GM06990 (cell line): Measurements from ENCODE around the gene MTFP1.

ENCODE experiments used
- DNase-seq: peaks from one replicate; pipeline ENCODE4 v3.0.0-alpha.2; 2011; ENCODE audit not compliant: insufficient read length; ENCODE audit errors: extremely low read depth
- H3K27me3 ChIP-seq: replicated peaks from 2 replicates; pipeline ENCODE4 v1.6.0; 2011; ENCODE audit warnings: low read length; ENCODE audit not compliant: control insufficient read depth, insufficient read depth
- H3K36me3 ChIP-seq: 2 replicates; pipeline ENCODE4 v1.5.1; 2011; ENCODE audit warnings: low read length; ENCODE audit not compliant: control insufficient read depth, insufficient read depth
- H3K4me3 ChIP-seq: replicated peaks from 2 replicates; pipeline ENCODE4 v1.5.1; 2011; ENCODE audit warnings: low read depth, mild to moderate bottlenecking, control low read depth, low read length
- TF ChIP-seq, protein P1 (sequence below): IDR thresholded peaks from 2 replicates; pipeline ENCODE4 v1.5.1; 2011; ENCODE audit warnings: low read length, control low read depth, mild to moderate bottlenecking, inconsistent platforms; ENCODE audit not compliant: insufficient read depth, poor library complexity, severe bottlenecking

Gene MTFP1

DNA sequence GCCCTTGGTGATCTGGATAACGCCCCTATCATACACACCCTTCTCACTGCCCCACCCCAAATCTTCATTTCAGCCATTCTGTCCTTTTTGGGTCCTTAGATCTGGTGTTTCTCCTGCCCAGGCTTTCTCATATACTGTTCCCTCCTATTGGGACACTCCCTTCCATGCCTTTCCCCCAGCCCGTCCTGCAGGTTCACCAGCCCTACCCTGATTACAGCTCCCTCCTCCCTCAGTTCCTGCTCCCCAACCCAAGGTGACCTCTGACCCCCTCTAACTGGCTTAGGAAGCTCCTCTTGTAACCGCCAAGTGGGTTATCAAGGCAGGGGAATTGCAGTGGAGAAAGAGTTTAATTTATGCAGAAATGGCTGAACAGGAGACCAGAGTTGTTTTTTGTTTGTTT lies 13.0 kb downstream of the MTFP1 start:
- DNase-seq: no peak
- Histone ChIP-seq H3K4me3 (no peak overlapping the region), H3K27me3 (no peaks in the 10 kb centered on the region), H3K36me3 (no peaks in the 10 kb centered on the region)
- TF ChIP-seq, protein P1, sequence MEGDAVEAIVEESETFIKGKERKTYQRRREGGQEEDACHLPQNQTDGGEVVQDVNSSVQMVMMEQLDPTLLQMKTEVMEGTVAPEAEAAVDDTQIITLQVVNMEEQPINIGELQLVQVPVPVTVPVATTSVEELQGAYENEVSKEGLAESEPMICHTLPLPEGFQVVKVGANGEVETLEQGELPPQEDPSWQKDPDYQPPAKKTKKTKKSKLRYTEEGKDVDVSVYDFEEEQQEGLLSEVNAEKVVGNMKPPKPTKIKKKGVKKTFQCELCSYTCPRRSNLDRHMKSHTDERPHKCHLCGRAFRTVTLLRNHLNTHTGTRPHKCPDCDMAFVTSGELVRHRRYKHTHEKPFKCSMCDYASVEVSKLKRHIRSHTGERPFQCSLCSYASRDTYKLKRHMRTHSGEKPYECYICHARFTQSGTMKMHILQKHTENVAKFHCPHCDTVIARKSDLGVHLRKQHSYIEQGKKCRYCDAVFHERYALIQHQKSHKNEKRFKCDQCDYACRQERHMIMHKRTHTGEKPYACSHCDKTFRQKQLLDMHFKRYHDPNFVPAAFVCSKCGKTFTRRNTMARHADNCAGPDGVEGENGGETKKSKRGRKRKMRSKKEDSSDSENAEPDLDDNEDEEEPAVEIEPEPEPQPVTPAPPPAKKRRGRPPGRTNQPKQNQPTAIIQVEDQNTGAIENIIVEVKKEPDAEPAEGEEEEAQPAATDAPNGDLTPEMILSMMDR: no peak

DNA sequence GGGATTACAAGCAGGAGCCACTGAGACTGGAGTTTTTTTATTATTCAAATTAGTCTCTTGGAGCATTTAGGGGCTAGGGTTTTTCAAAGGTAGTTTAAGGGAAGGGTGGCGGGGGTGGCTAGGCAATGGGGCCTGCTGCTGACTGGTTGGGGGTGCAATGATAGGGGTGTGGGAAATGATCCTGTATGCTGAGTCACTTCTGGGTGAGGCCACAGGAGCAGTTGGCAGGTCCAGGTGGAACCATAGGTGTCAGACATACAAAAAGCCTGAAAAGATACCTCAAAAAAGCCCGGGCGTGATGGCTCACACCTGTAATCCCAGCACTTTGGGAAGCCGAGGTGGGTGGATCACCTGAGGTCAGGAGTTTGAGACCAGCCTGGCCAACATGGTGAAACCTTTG lies 13.7 kb downstream of the MTFP1 start:
- H3K4me3 ChIP-seq: no peak overlapping the region
- H3K36me3 ChIP-seq: no peaks in the 10 kb centered on the region
- DNase-seq: no peak
- H3K27me3 ChIP-seq: no peaks in the 10 kb centered on the region
- TF ChIP-seq, protein P1: no peak

DNA sequence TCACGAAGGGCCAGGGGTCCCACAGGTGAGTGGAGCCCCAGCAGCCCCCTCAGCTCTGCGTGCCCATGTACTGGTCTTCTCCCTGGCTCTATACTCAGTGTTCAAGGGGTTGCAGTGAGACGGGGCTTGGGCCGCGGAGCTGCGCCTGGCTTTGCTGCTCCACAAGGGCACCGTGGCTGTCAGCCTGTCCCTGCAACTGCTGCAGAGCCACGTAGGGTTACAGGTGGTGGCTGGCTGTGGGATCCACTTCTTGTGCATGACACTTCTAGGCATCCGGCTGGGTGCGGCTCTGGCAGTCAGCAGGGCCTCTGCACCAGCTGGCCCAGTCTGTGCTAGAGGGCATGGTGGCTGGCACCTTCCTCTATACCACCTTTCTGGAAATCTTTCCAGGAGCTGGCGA lies 14.3 kb downstream of the MTFP1 start:
- no peak for DNase-seq
- no peaks in the 10 kb centered on the region for H3K27me3 ChIP-seq
- TF ChIP-seq, protein P1: no peak
- no peak overlapping the region for H3K4me3 ChIP-seq
- H3K36me3 ChIP-seq: no peaks in the 10 kb centered on the region

DNA sequence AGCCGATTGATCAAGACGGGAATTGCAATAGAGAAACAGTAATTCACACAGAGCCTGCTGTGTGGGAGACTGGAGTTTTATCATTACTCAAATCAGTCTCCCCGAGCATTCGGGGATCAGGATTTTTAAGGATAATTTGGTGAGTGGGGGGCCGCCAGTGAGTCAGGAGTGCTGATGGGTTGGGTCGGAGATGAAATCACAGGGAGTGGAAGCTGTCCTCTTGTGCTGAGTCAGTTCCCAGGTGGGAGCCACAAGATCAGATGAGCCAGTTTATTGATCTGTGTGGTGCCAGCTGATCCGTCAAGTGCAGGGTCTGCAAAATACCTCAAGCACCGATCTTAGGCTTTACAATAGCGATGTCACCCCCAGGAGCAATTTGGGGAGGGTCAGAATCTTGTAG lies 15.5 kb downstream of the MTFP1 start:
- TF ChIP-seq, protein P1: no peak
- H3K27me3 ChIP-seq: no peaks in the 10 kb centered on the region
- no peaks in the 10 kb centered on the region for H3K36me3 ChIP-seq
- no peak for DNase-seq
- no peak overlapping the region for H3K4me3 ChIP-seq

DNA sequence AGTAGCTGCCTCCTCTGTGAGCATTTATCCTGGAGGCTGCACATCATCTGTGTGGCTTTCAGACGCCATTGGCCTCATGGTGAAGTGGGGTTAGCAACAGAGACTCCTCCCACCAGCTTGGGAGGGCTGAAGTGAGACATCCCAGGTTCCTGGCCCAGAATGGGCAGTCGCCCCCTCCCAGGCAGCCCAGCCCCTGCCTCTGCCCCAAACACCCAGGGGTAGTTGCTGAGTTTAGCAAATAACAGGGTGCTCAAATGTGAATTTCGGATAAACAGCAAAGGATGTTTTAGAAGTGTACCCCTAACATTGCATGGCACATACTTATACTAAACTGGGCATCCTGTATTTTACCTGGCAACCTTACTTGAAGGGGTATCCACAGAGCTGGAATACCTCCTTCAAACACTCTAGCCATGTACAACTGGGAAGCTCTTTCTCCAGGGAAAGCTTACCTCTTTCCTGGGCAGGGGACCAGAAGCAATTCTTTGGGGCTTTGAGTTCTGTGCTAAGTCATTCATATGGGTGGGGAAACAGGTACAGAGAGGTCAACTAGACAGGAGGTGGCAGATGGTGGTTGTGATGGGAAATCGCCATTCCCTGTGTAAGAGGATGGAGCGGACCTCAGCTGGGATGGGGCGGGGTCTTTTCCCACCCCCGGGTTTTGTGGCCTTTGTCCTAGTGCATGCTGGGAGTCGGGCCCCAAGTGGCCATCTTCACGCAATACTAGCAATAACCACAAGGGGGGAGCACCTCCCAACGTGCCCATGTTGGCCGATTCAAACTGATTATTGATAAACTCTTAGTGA lies 19.3 kb downstream of the MTFP1 start:
- no peak overlapping the region for H3K4me3 ChIP-seq
- DNase-seq: peak; percentile 52
- TF ChIP-seq, protein P1: peak; percentile 80

More for the DNA sequence above, 19.3 kb downstream of the MTFP1 start:
- Histone ChIP-seq H3K27me3 (no peaks in the 10 kb centered on the region), H3K36me3 (no peaks in the 10 kb centered on the region)
